Ectodermal cell (in vitro differentiated cells): ENCODE results near the gene HAUS7.

Source experiments
- H3K27ac ChIP-seq: 2 replicates; pipeline ENCODE4 v1.7.0; 2013; ENCODE audit warnings: mild to moderate bottlenecking, low read depth, low read length; ENCODE audit not compliant: insufficient read depth, poor library complexity, severe bottlenecking
- H3K27me3 ChIP-seq: 2 replicates; pipeline ENCODE4 v1.7.0; 2013; ENCODE audit warnings: mild to moderate bottlenecking, low read length; ENCODE audit not compliant: insufficient read depth, control insufficient read depth, poor library complexity, severe bottlenecking
- H3K36me3 ChIP-seq: one replicate; pipeline ENCODE4 v1.7.0; 2013; ENCODE audit warnings: low read length; ENCODE audit not compliant: control insufficient read depth, insufficient read depth
- H3K4me1 ChIP-seq: one replicate; pipeline ENCODE4 v1.7.0; 2013; ENCODE audit warnings: low read length; ENCODE audit not compliant: control insufficient read depth, insufficient read depth
- H3K4me3 ChIP-seq: 2 replicates; pipeline ENCODE4 v1.7.0; 2013; ENCODE audit warnings: low read depth, low read length, control low read depth; ENCODE audit not compliant: insufficient read depth
- H3K9me3 ChIP-seq: 2 replicates; pipeline ENCODE4 v1.7.0; 2013; ENCODE audit warnings: mild to moderate bottlenecking, low read length, moderate library complexity; ENCODE audit not compliant: control insufficient read depth
- whole genome bisulfite sequencing, 2 experiments: methylation state at CpG; one replicate each; pipeline ENCODE4 v1.1.7; 2013; ENCODE audit warnings: missing lambda C conversion rate in 2 of 2; 5-methylcytosine and 5-hydroxymethylcytosine counted together

HAUS7 gene

GRCh38 chrX:153491918-153492317, 21.5 kb upstream of the HAUS7 start:
- H3K27ac ChIP-seq = no peak overlapping the region
- H3K4me1 ChIP-seq = no peaks in the 10 kb centered on the region
- no peak overlapping the region for H3K4me3 ChIP-seq
- 41 to 44% methylated on average over 11 of the region's 11 CpGs for WGBS, 2 experiments
- no peaks in the 10 kb centered on the region for H3K36me3 ChIP-seq
- H3K9me3 ChIP-seq = no peaks in the 10 kb centered on the region
- no peaks in the 10 kb centered on the region for H3K27me3 ChIP-seq

DNA sequence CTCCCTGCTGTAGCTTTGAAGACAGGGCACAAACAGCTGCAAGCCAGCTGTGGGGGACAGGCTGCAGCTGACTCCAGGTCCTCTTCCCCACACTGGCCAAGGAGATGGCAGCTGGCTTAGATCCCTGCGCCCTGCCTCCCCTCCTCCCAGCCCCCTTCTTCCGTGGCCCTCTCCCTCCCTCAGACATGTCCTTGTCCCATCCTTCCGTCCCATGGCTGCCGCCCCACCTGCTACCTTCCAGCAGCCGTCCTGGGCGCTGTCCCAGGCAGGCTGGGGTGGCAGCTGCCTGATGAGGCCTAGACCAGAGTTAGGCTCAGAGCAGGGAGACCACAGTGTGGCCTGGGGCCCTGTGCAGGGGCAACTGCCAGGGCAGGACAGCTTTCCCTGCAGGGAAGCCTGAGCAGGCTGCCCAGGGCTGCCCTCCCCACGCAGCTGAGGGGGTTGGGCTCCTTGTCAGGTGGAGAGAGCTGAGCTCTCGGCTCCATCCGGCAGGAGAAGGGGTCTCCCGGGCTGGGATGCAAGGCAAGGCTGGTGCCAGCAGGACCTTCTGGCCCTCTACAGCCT, 21.1 kb upstream of the HAUS7 start:
- no peak overlapping the region for H3K27ac ChIP-seq
- H3K27me3 ChIP-seq = no peaks in the 10 kb centered on the region
- H3K4me1 ChIP-seq = no peaks in the 10 kb centered on the region
- H3K9me3 ChIP-seq = no peaks in the 10 kb centered on the region
- H3K36me3 ChIP-seq = no peaks in the 10 kb centered on the region
- H3K4me3 ChIP-seq = no peak overlapping the region
- WGBS, 2 experiments = 57 to 58% methylated on average over 10 of the region's 10 CpGs

DNA sequence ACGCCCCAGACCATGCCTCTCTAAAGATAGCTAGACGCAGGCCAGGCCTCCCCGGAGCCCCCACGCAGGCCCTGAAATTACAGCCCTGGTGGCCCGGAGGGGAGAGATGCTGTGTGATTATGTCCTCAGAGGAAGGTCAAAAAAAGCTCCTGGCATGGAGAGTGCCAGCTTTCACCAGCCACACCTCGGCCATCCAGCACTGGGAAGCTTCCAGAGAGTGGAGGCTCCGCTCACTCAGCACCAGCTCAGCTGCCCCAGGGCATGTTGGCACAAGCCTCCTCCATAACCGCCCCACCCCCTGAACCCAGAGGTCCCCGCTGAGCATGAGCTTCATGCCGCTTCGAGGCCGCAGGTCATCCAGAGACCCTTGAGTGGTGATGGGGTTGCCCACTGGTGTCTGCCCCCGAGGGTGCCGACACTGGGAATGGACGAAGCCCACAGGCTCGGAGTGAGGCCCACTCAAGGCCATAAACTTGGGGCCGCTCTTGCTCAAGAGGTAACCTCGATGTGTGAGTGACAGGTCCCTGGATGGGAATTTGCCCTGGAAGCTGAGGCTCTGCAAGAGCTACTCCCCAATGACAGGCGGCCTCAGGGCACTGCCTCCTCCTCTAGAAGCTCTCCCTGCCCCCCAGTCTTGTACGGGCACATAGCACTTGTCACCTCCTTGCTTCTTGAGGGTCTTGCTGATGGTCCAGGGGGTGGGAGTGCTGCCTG, 20.0 kb upstream of the HAUS7 start:
- H3K27me3 ChIP-seq = no peaks in the 10 kb centered on the region
- H3K4me1 ChIP-seq = no peaks in the 10 kb centered on the region
- H3K9me3 ChIP-seq = no peaks in the 10 kb centered on the region
- no peak overlapping the region for H3K4me3 ChIP-seq
- no peaks in the 10 kb centered on the region for H3K36me3 ChIP-seq
- H3K27ac ChIP-seq = no peak overlapping the region
- WGBS, 2 experiments = 94% methylated on average over 20 of the region's 20 CpGs

DNA sequence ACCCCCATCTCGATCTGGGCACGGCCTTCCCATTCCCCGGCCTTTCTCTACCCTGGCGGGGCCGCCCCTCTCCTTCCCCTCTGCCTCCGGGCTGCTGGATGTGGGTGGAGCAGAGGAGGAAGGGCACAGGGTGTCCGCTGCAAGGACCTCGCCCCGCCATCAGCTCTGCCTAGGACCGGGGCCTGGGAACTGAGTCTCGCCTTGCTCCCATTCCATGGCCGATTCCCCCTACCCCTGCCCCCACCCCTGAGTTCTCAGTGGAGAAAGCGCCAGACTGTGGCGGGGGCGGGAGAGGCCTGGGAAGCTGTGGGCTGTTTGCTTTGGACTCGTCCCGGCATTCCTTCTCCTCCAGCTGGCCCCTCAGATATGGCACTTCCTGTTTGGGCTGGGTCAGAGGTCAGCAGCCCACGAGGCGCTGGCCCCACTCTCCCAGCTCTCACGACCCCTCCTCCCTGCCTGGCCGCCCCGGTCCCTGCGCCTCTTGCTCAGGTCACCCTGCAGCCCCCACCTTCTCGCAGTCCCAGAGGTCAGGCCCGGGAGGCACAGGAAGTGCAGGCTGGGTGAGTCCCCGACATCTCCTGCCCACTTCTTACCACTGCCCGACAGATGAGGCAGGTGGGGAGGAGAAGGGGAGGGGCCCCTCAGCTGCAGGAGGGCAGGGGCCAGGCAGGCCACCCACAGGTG, 18.0 kb upstream of the HAUS7 start:
- 74 to 77% methylated on average over 19 to 27 of the region's 27 CpGs for WGBS, 2 experiments

GRCh38 chrX:153487590-153488071, 17.3 kb upstream of the HAUS7 start:
- Histone ChIP-seq H3K27ac (no peak overlapping the region), H3K27me3 (no peaks in the 10 kb centered on the region), H3K4me1 (no peaks in the 10 kb centered on the region), H3K4me3 (no peak overlapping the region), H3K9me3 (no peaks in the 10 kb centered on the region), H3K36me3 (no peaks in the 10 kb centered on the region)
- WGBS, 2 experiments = 92 to 94% methylated on average over 11 of the region's 11 CpGs

More for the DNA sequence above, 18.0 kb upstream of the HAUS7 start:
- Histone ChIP-seq H3K27ac (no peak overlapping the region), H3K9me3 (no peaks in the 10 kb centered on the region), H3K4me3 (no peak overlapping the region), H3K36me3 (no peaks in the 10 kb centered on the region), H3K4me1 (no peaks in the 10 kb centered on the region), H3K27me3 (no peaks in the 10 kb centered on the region)

DNA sequence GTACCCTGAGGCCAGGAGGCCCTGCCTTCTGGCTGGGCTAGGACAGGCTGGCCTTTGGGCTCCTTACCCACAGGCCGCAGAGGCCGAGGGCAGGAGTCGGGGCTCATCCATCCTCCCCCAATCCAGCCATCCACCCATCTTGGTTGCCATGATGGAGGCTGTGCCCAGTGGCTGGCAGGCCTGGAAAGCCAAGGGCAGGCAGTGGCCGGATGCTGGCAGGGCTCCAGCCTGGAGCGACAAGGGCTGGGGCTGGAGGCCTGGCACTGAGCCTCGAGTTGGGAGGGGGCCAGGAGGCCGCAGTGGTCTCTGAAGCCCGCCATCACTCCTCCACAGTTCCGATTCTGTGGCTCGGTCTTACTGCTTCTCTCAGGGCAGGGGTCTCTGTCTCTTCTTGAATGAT, 15.8 kb upstream of the HAUS7 start:
- no peaks in the 10 kb centered on the region for H3K4me1 ChIP-seq
- H3K36me3 ChIP-seq = no peaks in the 10 kb centered on the region
- no peaks in the 10 kb centered on the region for H3K27me3 ChIP-seq
- H3K4me3 ChIP-seq = no peak overlapping the region
- WGBS, 2 experiments = 90 to 97% methylated on average over 10 of the region's 10 CpGs
- H3K9me3 ChIP-seq = no peaks in the 10 kb centered on the region
- H3K27ac ChIP-seq = no peak overlapping the region

GRCh38 chrX:153485396-153486080, 15.2 kb upstream of the HAUS7 start:
- H3K27me3 ChIP-seq = no peaks in the 10 kb centered on the region
- H3K9me3 ChIP-seq = no peaks in the 10 kb centered on the region
- WGBS, 2 experiments = 90% methylated on average over 29 to 30 of the region's 30 CpGs
- H3K36me3 ChIP-seq = no peaks in the 10 kb centered on the region
- no peak overlapping the region for H3K4me3 ChIP-seq
- no peaks in the 10 kb centered on the region for H3K4me1 ChIP-seq
- no peak overlapping the region for H3K27ac ChIP-seq

- Histone ChIP-seq H3K4me1 (no peaks in the 10 kb centered on the region), H3K27ac (no peak overlapping the region), H3K36me3 (no peaks in the 10 kb centered on the region), H3K27me3 (no peaks in the 10 kb centered on the region), H3K4me3 (no peak overlapping the region), H3K9me3 (no peaks in the 10 kb centered on the region)
- 77 to 80% methylated on average over 23 of the region's 23 CpGs for WGBS, 2 experiments
Observed at GRCh38 chrX:153482376-153483015, 12.1 kb upstream of the HAUS7 start.

- H3K4me1 ChIP-seq = no peaks in the 10 kb centered on the region
- H3K36me3 ChIP-seq = no peaks in the 10 kb centered on the region
- peaks cover 2% of the 10 kb centered on the region for H3K27me3 ChIP-seq
- H3K27ac ChIP-seq = no peak overlapping the region
- WGBS, 2 experiments = 93 to 94% methylated on average over 12 to 13 of the region's 13 CpGs
- H3K9me3 ChIP-seq = no peaks in the 10 kb centered on the region
- no peak overlapping the region for H3K4me3 ChIP-seq
Observed at GRCh38 chrX:153481043-153481442, 10.7 kb upstream of the HAUS7 start.
